Measurements from ENCODE around the gene HEXIM2. TPM values are rescaled to one million over a fixed set of nuclear protein-coding genes. Genes with fewer than 3 reads are reported as not detected.

Gene HEXIM2
- total and polyA plus RNA-seq, 2 of the 13 experiments (the other 11 are each of a cell fraction or from before 2014, with no cell fraction given), result 27.1 to 32.4 TPM

GRCh38 chr17:45131616-45132319 is 29.9 kb upstream of the HEXIM2 start (continued):
- TF ChIP-seq ZNF687 (CRISPR knock-in tag; IDR thresholded peaks at IDR 0.05) (peak; percentile 66), TCF7L2 (IDR thresholded peaks at IDR 0.05; ENCODE audit: low read depth, low read length) (no peak), ZNF768 (CRISPR knock-in tag; IDR thresholded peaks at IDR 0.05) (peak; percentile 66; the same call in 1 of the 2 replicates), CHCHD3 (CRISPR knock-in tag; IDR thresholded peaks at IDR 0.05) (no peak), NFE2L1 (CRISPR knock-in tag; IDR thresholded peaks at IDR 0.05; ENCODE audit: borderline replicate concordance) (no peak), ZNF12 (CRISPR knock-in tag; IDR thresholded peaks at IDR 0.05) (no peak), NR2F6 (IDR thresholded peaks at IDR 0.05) (0 out of 2 replicates have a peak, but pooled peaks have one; percentile 12), NR2F6 (CRISPR knock-in tag; IDR thresholded peaks at IDR 0.05) (peak; percentile 59; the same call in 1 of the 2 replicates), ZMYM3 (CRISPR knock-in tag; IDR thresholded peaks at IDR 0.05) (peak; percentile 95), ZNF510 (CRISPR knock-in tag; IDR thresholded peaks at IDR 0.05; ENCODE audit: low read depth) (no peak), MBNL3 (CRISPR knock-in tag; conservative IDR thresholded peaks at IDR 0.05) (no peak), BCL3 (CRISPR knock-in tag; IDR thresholded peaks at IDR 0.05) (peak; percentile 32; the same call in 1 of the 2 replicates), ZNF777 (CRISPR knock-in tag; IDR thresholded peaks at IDR 0.05) (0 out of 2 replicates have a peak, but pooled peaks have one; percentile 8), KLF16 (CRISPR knock-in tag; IDR thresholded peaks at IDR 0.05) (peak in 1 of 2 experiments; percentile 56; a peak in 1 of 4 replicates), TRIM22 (IDR thresholded peaks at IDR 0.05) (no peak), ZNF317 (CRISPR knock-in tag; IDR thresholded peaks at IDR 0.05) (no peak), ARNT2 (CRISPR knock-in tag; IDR thresholded peaks at IDR 0.05; ENCODE audit: low read depth) (0 out of 2 replicates have a peak, but pooled peaks have one; percentile 27), TEF (CRISPR knock-in tag; IDR thresholded peaks at IDR 0.05) (no peak), HOXA7 (CRISPR knock-in tag; IDR thresholded peaks at IDR 0.05) (no peak), SP1 (IDR thresholded peaks at IDR 0.05) (no peak), SP1 (CRISPR knock-in tag; IDR thresholded peaks at IDR 0.05) (no peak)
- TF ChIP-seq, protein P1, sequence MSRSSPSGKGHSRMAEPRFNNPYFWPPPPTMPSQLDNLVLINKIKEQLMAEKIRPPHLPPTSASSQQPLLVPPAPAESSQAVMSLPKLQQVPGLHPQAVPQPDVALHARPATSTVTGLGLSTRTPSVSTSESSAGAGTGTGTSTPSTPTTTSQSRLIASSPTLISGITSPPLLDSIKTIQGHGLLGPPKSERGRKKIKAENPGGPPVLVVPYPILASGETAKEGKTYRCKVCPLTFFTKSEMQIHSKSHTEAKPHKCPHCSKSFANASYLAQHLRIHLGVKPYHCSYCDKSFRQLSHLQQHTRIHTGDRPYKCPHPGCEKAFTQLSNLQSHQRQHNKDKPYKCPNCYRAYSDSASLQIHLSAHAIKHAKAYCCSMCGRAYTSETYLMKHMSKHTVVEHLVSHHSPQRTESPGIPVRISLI (CRISPR knock-in tag; IDR thresholded peaks at IDR 0.05; ENCODE audit: borderline replicate concordance), result no peak
